Body of pancreas (tissue), 4 donors: ENCODE measurements around the gene ACADS.

Source experiments
- CTCF ChIP-seq, 7 experiments: fragments of 450-650 bp in 4 of 7; fragments of 200-600 bp in 3 of 7; sonication (generic) in 3 of 7; IDR thresholded peaks; one replicate each; pipeline ENCODE4 v1.5.1; 2016 to 2019; ENCODE audit warnings: antibody characterized with exemption in 7 of 7
- POLR2A ChIP-seq, 3 donors: fragments of 450-650 bp; IDR thresholded peaks; one replicate each; pipeline ENCODE4 v1.6.1; 2016; ENCODE audit warnings: antibody characterized with exemption in 3 of 3, mild to moderate bottlenecking in 2 of 3

- TF ChIP-seq CTCF (IDR thresholded peaks at IDR 0.05) (no peak), POLR2A (IDR thresholded peaks at IDR 0.05) (no peak)
These were observed 31.8 kb upstream of the ACADS start for GRCh38 chr12:120693848-120694247.
